SIG-M5 treated with dmso at 0.1 percent for 504 hours (cell line): ENCODE measurements around the gene TRIM52.
"Not testable (repeated sequence)": the region's sequence is repeated elsewhere in the genome, so short reads cannot be mapped to it uniquely, and the experiment has no call there.

Experiments
- DNase-seq: peaks from one replicate; lab custom pipeline; 2025; ENCODE audit not compliant: unreplicated experiment; lab: John Stamatoyannopoulos, UW

TRIM52 gene

DNA sequence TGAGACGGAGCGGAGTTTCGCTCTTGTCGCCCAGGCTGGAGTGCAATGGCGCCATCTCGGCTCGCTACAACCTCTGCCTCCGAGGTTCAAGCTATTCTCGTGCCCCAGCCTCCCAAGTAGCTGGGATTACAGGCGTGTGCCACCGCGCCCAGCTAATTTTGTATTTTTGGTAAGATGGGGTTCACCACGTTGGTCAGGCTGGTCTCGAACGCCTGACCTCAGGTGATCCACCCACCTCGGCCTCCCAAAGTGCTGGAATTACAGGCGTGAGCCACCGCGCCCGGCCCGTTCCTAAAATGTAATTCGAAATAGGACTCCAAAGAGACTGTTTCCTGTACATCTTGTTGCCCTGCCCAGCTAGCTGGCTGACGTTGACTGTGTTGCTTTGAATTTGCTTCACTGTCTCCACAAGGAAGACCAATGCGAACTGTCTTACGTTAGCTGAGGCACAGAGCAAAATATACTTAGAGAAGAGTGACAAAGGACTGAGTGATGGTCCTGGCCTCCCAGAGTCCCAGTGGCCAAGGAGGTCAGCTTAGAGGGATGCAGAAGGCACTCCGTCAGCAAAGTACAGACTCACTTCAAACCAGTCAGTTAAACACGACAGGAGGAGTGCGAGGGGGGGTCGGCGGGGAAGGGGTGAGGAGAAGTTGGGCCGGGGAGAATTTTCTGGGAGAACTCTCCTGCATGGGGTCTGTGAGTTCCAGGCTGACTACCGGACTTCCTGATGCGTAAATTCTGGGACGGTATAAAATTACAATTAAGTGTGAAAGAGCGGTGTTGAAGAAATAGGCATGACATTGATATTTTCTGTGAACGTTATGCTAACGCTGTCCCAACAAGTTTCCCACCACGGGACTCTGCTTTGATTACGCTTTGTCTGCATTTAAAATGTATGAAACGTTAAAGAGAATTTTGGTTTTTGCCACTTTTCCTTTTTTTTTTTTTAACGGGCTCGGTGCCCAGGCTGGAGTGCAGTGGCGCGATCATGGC lies 44.6 kb downstream of the TRIM52 start:
- DNase-seq = no peak

GRCh38 chr5:181214249-181214648 lies 46.7 kb downstream of the TRIM52 start:
- DNase-seq = not testable (repeated sequence)

- DNase-seq = no peak
Observed at GRCh38 chr5:181212934-181213333, 48.0 kb downstream of the TRIM52 start.

- no peak for DNase-seq
Observed at GRCh38 chr5:181212080-181212479, 48.9 kb downstream of the TRIM52 start.

GRCh38 chr5:181211208-181211607 lies 49.7 kb downstream of the TRIM52 start:
- DNase-seq = no peak

- not testable (repeated sequence) for DNase-seq
Observed at GRCh38 chr5:181210698-181211097, 50.2 kb downstream of the TRIM52 start.

DNA sequence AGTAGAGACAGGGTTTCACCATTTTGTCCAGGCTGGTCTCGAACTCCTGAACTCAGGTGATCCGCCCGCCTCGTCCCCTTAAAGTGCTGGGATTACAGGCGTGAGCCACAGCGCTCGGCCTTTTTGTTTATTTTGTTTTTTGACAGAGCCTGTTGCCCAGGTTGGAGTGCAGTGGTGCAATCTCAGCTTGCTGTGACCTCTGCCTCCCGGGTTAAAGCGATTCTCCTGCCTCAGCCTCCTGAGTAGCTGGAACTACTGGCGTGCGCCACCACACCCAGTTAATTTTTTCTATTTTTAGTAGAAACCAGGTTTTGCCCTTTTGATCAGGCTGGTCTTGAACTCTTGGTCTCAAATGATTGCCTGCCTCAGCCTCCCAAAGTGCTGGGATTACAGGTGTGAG lies 50.8 kb downstream of the TRIM52 start:
- not testable (repeated sequence) for DNase-seq

DNA sequence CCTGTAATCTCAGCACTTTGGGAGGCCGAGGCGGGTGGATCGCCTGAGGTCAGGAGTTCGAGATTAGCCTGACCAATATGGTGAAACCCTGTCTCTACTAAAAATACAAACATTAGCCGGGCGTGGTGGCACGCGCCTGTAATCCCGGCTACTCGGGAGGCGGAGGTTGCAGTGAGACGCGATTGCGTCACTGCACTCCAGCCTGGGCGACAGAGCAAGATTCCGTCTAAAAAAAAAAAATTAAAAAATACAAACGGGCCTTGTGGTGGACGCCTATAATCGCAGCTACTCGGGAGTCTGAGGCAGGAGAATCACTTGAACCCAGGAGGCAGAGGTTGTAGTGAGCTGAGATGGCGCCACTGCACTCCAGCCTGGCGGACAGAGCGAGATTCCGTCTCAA lies 51.9 kb downstream of the TRIM52 start:
- DNase-seq = not testable (repeated sequence)

GRCh38 chr5:181207960-181208253 lies 53.0 kb downstream of the TRIM52 start:
- no peak for DNase-seq

DNA sequence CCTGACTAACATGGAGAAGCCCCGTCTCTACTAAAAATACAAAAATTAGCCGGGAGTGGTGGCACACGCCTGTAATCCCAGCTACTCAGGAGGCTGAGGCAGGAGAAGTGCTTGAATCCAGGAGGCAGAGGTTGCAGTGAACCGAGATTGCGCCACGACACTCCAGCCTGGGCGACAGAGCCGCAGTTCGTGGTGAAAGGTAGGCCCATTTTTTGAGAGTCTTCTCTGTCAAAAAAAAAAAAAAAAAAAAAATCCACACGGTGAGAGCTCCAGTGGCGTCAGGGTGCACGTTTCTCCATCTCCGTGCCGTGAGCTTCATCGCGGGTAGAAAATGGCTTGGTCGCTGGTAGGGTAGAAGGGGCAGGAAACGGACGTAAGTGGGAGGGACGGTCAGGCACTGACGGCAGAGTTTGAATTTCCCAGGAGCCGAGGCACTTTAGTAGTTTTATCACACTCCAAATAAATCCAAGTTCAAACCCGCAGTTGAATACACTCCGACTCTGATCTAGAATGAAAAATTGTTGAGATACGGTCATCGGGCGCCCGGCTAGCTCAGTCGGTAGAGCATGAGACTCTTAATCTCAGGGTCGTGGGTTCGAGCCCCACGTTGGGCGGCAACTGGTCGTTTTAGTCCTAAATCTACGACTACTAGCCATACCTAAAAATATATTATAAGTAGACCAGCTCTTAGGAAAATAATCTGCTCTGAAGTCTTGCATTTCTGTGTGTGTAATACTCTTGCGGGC lies 53.6 kb downstream of the TRIM52 start:
- DNase-seq = no peak

- DNase-seq = no peak
Observed at GRCh38 chr5:181205761-181206649, 54.9 kb downstream of the TRIM52 start.
